DOHH2 (cell line): ENCODE data around the gene PDLIM7.

Experiments used
- H3F3A ChIP-seq: fragments of 200-600 bp; sonication (generic), shearing (Covaris generic); 2 replicates; pipeline ENCODE4 v1.6.0; 2016; ENCODE audit warnings: antibody characterized with exemption, mild to moderate bottlenecking; ENCODE audit not compliant: control insufficient read depth, insufficient read depth
- H3K27ac ChIP-seq: fragments of 200-600 bp; sonication (generic); 2 replicates; pipeline ENCODE4 v1.5.1; 2014; ENCODE audit warnings: low read depth, mild to moderate bottlenecking, low read length, moderate library complexity
- H3K27me3 ChIP-seq: fragments of 200-600 bp; sonication (generic); 2 replicates; pipeline ENCODE4 v1.6.1; 2014; ENCODE audit warnings: mild to moderate bottlenecking, low read length, mixed read lengths; ENCODE audit not compliant: control insufficient read depth
- H3K36me3 ChIP-seq: fragments of 200-600 bp; sonication (generic); 2 replicates; pipeline ENCODE4 v1.6.1; 2014; ENCODE audit warnings: mild to moderate bottlenecking, low read length, moderate library complexity, mixed read lengths; ENCODE audit not compliant: control insufficient read depth
- H3K4me1 ChIP-seq: fragments of 200-600 bp; sonication (generic); 2 replicates; pipeline ENCODE4 v1.6.1; 2014; ENCODE audit warnings: mild to moderate bottlenecking, low read length, mixed read lengths; ENCODE audit not compliant: control insufficient read depth
- H3K4me2 ChIP-seq: fragments of 200-600 bp; sonication (generic); 2 replicates; pipeline ENCODE4 v1.6.0; 2014; ENCODE audit warnings: mild to moderate bottlenecking, low read length, moderate library complexity
- H3K4me3 ChIP-seq: fragments of 200-600 bp; sonication (generic); 2 replicates; pipeline ENCODE4 v1.5.1; 2014; ENCODE audit warnings: mild to moderate bottlenecking, low read length, mixed read lengths
- H3K79me2 ChIP-seq: fragments of 200-600 bp; sonication (generic); 2 replicates; pipeline ENCODE4 v1.6.1; 2014; ENCODE audit warnings: mild to moderate bottlenecking, low read length, mixed read lengths; ENCODE audit not compliant: control insufficient read depth
- H3K9me2 ChIP-seq: fragments of 200-600 bp; sonication (generic); replicated peaks from 2 replicates; pipeline ENCODE4 v1.6.1; 2014; ENCODE audit warnings: mild to moderate bottlenecking, low read length, mixed read lengths; ENCODE audit not compliant: control insufficient read depth
- H3K9me3 ChIP-seq: fragments of 200-600 bp; sonication (generic); 2 replicates; pipeline ENCODE4 v1.6.1; 2014; ENCODE audit warnings: antibody characterized with exemption, low read length, mixed read lengths; ENCODE audit not compliant: control insufficient read depth, insufficient read depth
- H4K20me1 ChIP-seq: fragments of 200-600 bp; sonication (generic); 2 replicates; pipeline ENCODE4 v1.6.0; 2014; ENCODE audit warnings: low read depth, mild to moderate bottlenecking, antibody characterized with exemption, low read length, moderate library complexity; ENCODE audit not compliant: control insufficient read depth, insufficient read depth
- EZH2phosphoT487 ChIP-seq: fragments of 200-600 bp; sonication (generic); IDR thresholded peaks from 2 replicates; pipeline ENCODE4 v1.6.1; 2017; ENCODE audit warnings: borderline replicate concordance, mild to moderate bottlenecking, antibody characterized with exemption, low read length, moderate library complexity, mixed read lengths
- TF ChIP-seq, protein P1 (sequence below): fragments of 200-600 bp; sonication (generic); IDR thresholded peaks from one replicate; pipeline ENCODE4 v1.5.1; 2014; ENCODE audit warnings: antibody characterized with exemption, mild to moderate bottlenecking, low read depth, low read length; ENCODE audit not compliant: poor library complexity, severe bottlenecking

Gene PDLIM7

GRCh38 chr5:177520271-177520670, 22.9 kb upstream of the PDLIM7 start:
- no peaks in the 10 kb centered on the region for H3K27me3 ChIP-seq
- peaks cover 69% of the 10 kb centered on the region for H3K36me3 ChIP-seq
- H3K4me3 ChIP-seq = no peak overlapping the region
- TF ChIP-seq, protein P1, sequence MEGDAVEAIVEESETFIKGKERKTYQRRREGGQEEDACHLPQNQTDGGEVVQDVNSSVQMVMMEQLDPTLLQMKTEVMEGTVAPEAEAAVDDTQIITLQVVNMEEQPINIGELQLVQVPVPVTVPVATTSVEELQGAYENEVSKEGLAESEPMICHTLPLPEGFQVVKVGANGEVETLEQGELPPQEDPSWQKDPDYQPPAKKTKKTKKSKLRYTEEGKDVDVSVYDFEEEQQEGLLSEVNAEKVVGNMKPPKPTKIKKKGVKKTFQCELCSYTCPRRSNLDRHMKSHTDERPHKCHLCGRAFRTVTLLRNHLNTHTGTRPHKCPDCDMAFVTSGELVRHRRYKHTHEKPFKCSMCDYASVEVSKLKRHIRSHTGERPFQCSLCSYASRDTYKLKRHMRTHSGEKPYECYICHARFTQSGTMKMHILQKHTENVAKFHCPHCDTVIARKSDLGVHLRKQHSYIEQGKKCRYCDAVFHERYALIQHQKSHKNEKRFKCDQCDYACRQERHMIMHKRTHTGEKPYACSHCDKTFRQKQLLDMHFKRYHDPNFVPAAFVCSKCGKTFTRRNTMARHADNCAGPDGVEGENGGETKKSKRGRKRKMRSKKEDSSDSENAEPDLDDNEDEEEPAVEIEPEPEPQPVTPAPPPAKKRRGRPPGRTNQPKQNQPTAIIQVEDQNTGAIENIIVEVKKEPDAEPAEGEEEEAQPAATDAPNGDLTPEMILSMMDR = no peak
- no peak for TF ChIP-seq EZH2phosphoT487
- peaks cover 41% of the 10 kb centered on the region for H3K4me1 ChIP-seq
- H3K4me2 ChIP-seq = peak overlapping the region; percentile 61; the same call in 1 of the 2 replicates
- peaks cover 47% of the 10 kb centered on the region for H3K79me2 ChIP-seq
- no peaks in the 10 kb centered on the region for H3K9me3 ChIP-seq
- H3K27ac ChIP-seq = no peak overlapping the region
- H4K20me1 ChIP-seq = peaks cover 6% of the 10 kb centered on the region; the same call in 1 of the 2 replicates
- H3F3A ChIP-seq = 0 out of 2 replicates have a peak, but pooled peaks cover 3% of the 10 kb centered on the region
- no peaks in the 10 kb centered on the region for H3K9me2 ChIP-seq

DNA sequence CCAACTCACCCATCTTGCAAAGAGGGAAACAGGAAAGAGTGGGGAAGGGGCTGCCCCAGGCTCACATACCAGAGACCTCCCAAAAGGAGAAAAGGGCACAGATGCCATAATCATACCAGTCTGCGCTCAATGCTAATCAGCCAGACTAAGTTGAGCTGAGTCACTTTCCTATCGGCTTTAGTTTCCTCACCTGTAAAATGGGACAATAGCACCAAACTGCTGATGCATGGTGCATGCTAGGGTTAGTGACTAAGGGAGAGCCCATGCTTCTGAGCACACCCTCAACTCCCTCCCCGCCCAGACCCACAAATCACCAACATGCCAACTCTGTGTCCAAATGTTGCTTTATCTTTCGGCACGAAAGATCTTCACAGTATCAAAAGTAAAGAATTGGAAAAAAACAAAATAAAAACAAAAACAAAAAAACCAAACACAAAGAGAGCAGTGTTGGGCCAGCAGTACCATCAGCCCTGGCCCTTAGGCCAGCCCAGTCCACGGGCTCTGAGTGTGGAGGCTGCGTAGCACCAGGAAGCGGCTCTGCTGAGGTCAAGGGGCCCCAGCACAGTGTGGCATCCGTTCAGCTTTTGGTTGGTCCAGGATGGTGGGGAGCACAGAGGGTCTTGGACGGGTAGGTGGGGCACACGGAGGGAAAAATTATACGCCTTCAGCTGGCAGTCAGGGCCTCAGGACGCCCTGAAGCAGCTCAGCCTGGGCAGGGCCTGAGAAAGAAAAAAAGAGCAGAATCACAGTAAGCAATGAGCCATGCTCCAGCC, 22.2 kb upstream of the PDLIM7 start:
- Histone ChIP-seq H3K79me2 (peaks cover 53% of the 10 kb centered on the region), H3F3A (0 out of 2 replicates have a peak, but pooled peaks cover 3% of the 10 kb centered on the region), H3K4me1 (peaks cover 47% of the 10 kb centered on the region), H3K9me3 (no peaks in the 10 kb centered on the region), H4K20me1 (peaks cover 6% of the 10 kb centered on the region; the same call in 1 of the 2 replicates), H3K36me3 (peaks cover 69% of the 10 kb centered on the region), H3K27ac (no peak overlapping the region), H3K9me2 (no peaks in the 10 kb centered on the region), H3K4me2 (peak overlapping the region; percentile 61), H3K27me3 (no peaks in the 10 kb centered on the region), H3K4me3 (peak overlapping the region; percentile 43)
- TF ChIP-seq, protein P1 = no peak
- TF ChIP-seq EZH2phosphoT487 = no peak

GRCh38 chr5:177516601-177517568, 19.5 kb upstream of the PDLIM7 start, which contains the start of gene DDX41:
DDX41 (minus strand) TSS chr5:177516961; CDS start chr5:177516945, 16 bp downstream.
- Histone ChIP-seq H3K36me3 (peaks cover 79% of the 10 kb centered on the region), H3K4me2 (peak within 1 kb of the TSS; percentile 99), H3K4me1 (peaks cover 53% of the 10 kb centered on the region), H3K27ac (peak within 1 kb of the TSS; percentile 54), H3K79me2 (peaks cover 63% of the 10 kb centered on the region), H3K4me3 (peak within 1 kb of the TSS; percentile 87), H4K20me1 (peaks cover 6% of the 10 kb centered on the region; the same call in 1 of the 2 replicates), H3K9me3 (no peaks in the 10 kb centered on the region), H3K9me2 (no peaks in the 10 kb centered on the region), H3F3A (0 out of 2 replicates have a peak, but pooled peaks cover 3% of the 10 kb centered on the region), H3K27me3 (no peaks in the 10 kb centered on the region)
- no peak for TF ChIP-seq EZH2phosphoT487
- TF ChIP-seq, protein P1 = no peak
